RWPE1 (cell line): ENCODE results near the gene TLCD4.

Source experiments
- CTCF ChIA-PET: fragments of 350-600 bp; sonication (Branson Sonifier 250); formaldehyde crosslinking; extraction: SDS; loops from one replicate; lab custom pipeline; 2021; lab: Yijun Ruan, JAX
- POLR2A ChIA-PET: fragments of 400-600 bp; formaldehyde crosslinking; extraction: SDS; loops from one replicate; lab custom pipeline; 2020; ENCODE audit warnings: antibody characterized with exemption; ENCODE audit not compliant: low non-redundant PET; lab: Yijun Ruan, JAX
- DNase-seq: peaks from one replicate; pipeline ENCODE4 v3.0.0; 2012; ENCODE audit warnings: low spot score
- H3K27ac ChIP-seq: fragments of 450-650 bp; 2 replicates; pipeline ENCODE4 v1.5.1; 2017
- TF ChIP-seq, protein P1 (sequence below): fragments of 450-650 bp; conservative IDR thresholded peaks from 2 replicates; pipeline ENCODE4 v1.5.1; 2017; ENCODE audit warnings: low read depth, mild to moderate bottlenecking

The TLCD4 gene

DNA sequence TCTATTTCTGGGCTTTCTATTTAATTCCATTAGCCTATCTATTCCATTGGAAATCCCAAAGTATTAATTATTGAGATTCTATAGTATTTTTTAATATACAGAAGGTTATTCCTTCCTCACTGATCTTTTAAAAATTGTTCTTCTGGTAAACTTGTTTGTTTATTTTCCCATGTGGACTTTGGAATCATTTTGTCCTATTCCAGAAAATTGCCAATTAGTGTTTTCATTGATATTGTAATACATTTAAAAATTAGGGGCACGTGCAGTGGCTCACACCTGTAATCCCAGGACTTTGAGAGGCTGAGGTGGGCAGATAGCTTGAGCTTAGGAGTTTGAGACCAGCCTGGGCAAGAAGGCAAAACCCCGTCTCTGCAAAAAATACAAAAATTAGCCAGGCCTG lies 8.4 kb upstream of the TLCD4 start:
- no peak overlapping the region for H3K27ac ChIP-seq
- CTCF ChIA-PET = no interaction called here
- POLR2A ChIA-PET = no interaction called here
- DNase-seq = no peak
- TF ChIP-seq, protein P1, sequence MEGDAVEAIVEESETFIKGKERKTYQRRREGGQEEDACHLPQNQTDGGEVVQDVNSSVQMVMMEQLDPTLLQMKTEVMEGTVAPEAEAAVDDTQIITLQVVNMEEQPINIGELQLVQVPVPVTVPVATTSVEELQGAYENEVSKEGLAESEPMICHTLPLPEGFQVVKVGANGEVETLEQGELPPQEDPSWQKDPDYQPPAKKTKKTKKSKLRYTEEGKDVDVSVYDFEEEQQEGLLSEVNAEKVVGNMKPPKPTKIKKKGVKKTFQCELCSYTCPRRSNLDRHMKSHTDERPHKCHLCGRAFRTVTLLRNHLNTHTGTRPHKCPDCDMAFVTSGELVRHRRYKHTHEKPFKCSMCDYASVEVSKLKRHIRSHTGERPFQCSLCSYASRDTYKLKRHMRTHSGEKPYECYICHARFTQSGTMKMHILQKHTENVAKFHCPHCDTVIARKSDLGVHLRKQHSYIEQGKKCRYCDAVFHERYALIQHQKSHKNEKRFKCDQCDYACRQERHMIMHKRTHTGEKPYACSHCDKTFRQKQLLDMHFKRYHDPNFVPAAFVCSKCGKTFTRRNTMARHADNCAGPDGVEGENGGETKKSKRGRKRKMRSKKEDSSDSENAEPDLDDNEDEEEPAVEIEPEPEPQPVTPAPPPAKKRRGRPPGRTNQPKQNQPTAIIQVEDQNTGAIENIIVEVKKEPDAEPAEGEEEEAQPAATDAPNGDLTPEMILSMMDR = no peak

- ChIA-PET CTCF (interaction anchor here (0.6 kb wide), 1 partner anchor 233 kb away, joined by 3 read pairs; no protein-coding TSS in a partner anchor), POLR2A (no interaction called here)
- no peak overlapping the region for H3K27ac ChIP-seq
- TF ChIP-seq, protein P1 = no peak
- no peak for DNase-seq
Observed at GRCh38 chr1:95111014-95111413, 6.1 kb upstream of the TLCD4 start.

- ChIA-PET CTCF (no interaction called here), POLR2A (no interaction called here)
Observed at GRCh38 chr1:95113684-95114083, 3.5 kb upstream of the TLCD4 start.

DNA sequence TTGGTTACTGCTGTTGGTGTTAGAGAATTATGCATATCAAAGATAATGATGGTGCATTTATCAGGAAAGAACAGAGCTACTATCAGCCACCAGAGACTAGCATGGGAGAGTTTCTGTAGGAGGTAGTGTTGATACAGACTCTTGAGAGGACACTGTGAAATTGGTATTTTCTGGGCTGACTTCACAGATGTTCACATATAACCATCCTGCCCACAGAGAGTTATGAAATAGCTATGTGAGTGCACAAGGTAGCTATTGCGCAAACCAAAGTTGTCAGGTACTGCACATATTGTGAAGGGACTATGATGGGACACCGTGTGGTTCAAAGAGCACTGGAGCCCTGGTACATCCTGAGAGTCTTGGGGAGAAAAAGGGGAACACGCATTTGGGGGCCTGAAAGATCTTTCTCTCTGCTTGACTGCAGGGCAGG lies 1.4 kb upstream of the TLCD4 start:
- TF ChIP-seq, protein P1 = no peak
- ChIA-PET POLR2A (no interaction called here), CTCF (interaction anchor here (1.3 kb wide), 1 partner anchor 118 kb away, joined by 6 read pairs; the partner anchor contains the start of gene RWDD3)
- DNase-seq = no peak
- H3K27ac ChIP-seq = no peak overlapping the region

More at GRCh38 chr1:95113684-95114083, 3.5 kb upstream of the TLCD4 start:
- no peak for DNase-seq
- no peak overlapping the region for H3K27ac ChIP-seq
- TF ChIP-seq, protein P1 = no peak

DNA sequence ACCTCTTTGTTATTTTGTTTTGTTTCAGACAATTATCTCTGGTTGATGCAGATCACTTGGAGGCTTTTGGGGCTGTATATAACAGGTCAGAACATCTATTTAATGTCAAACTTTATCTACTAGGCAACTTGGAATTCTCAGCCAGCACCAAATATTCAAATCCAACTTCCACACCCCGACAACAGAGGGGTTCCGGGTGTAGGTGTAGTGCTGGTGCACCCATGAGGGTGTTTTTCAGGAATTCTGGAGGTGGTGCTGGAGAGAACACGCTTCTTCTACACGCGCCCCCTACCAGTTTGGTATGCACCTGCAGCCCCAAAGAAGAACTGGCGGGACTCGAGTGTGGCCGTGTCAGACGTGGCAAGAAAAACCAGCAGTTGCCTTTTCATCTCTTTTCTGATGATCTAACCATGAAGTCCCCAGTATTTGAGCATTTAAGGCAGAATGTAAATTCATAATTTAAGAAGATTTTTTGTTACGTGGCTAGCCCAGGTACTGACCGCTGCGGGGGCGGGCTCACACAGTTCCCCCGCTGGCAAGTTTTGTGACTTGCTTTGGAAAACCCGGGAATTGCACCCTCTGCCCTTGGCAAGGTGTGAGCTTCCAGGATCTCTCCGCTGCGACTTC lies 462 bp upstream of the TLCD4 start:
- TF ChIP-seq, protein P1 = peak; percentile 71
- ChIA-PET POLR2A (no interaction called here), CTCF (interaction anchor here (0.6 to 1.7 kb wide), 6 partner anchors 99 to 1686 kb away, joined by 3 to 9 read pairs (median 4); partner anchors contain the start of gene RWDD3)
- peak; percentile 70 for DNase-seq
- H3K27ac ChIP-seq = peak overlapping the region; percentile 23; the same call in 1 of the 2 replicates

DNA sequence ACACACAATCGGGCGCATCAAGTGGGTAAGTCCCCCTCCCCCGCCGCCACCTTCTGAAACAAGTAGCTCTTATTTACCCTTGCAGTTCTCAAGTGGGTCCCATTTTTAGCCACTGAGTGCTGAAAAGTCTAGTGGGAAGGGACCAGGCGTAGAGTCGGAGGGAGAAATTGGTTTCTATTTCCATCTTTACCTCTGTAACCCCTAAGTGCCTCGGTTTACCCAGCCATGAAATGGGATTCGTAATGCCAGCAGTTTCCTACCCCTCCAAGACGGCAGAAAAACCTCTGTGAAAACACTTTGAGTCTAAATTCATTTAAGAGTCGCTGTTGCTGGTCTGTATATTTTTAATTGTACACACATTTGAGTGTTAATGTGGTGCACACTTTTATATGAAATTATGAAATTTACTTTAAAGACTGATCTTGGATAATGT lies 928 bp downstream of the TLCD4 start:
- no peak for DNase-seq
- CTCF ChIA-PET = interaction anchor here (0.8 to 1.7 kb wide), 2 partner anchors 44 to 116 kb away, joined by 3 to 9 read pairs; partner anchors contain the start of gene RWDD3

More for the DNA sequence above, 928 bp downstream of the TLCD4 start:
- TF ChIP-seq, protein P1 = no peak
- H3K27ac ChIP-seq = no peak overlapping the region
- POLR2A ChIA-PET = no interaction called here
